ENCODE results near the gene PHF21A.

The PHF21A gene

DNA sequence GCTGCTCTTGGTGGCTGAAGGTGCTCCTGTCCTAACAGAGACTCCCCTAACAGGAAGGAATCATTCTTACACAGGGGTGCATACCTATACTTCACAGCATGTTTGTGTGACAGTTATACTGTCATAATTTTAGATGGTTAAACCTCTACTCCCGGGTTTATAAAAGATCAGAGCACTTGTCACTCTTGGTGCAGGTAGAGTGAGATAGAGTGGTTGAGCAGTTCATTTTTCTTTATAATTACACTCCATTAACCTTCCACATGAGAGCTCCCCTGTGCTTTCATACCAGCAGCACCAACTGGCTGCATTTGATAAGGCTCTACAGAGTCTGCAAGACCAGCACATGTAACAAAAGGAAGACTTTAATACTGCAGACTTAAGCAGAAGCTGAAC lies 125.9 kb downstream of the PHF21A start:
- Histone ChIP-seq H3K4me2 (ENCODE audit: low read length) (no peak overlapping the region), H3K79me2 (ENCODE audit: insufficient read depth, low read length) (no peaks in the 10 kb centered on the region)
- no peak for TF ChIP-seq EZH2 (IDR thresholded peaks at IDR 0.05; ENCODE audit: borderline replicate concordance, low read length)
- TF ChIP-seq, protein P1, sequence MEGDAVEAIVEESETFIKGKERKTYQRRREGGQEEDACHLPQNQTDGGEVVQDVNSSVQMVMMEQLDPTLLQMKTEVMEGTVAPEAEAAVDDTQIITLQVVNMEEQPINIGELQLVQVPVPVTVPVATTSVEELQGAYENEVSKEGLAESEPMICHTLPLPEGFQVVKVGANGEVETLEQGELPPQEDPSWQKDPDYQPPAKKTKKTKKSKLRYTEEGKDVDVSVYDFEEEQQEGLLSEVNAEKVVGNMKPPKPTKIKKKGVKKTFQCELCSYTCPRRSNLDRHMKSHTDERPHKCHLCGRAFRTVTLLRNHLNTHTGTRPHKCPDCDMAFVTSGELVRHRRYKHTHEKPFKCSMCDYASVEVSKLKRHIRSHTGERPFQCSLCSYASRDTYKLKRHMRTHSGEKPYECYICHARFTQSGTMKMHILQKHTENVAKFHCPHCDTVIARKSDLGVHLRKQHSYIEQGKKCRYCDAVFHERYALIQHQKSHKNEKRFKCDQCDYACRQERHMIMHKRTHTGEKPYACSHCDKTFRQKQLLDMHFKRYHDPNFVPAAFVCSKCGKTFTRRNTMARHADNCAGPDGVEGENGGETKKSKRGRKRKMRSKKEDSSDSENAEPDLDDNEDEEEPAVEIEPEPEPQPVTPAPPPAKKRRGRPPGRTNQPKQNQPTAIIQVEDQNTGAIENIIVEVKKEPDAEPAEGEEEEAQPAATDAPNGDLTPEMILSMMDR (IDR thresholded peaks at IDR 0.05; ENCODE audit: low read length) = no peak

DNA sequence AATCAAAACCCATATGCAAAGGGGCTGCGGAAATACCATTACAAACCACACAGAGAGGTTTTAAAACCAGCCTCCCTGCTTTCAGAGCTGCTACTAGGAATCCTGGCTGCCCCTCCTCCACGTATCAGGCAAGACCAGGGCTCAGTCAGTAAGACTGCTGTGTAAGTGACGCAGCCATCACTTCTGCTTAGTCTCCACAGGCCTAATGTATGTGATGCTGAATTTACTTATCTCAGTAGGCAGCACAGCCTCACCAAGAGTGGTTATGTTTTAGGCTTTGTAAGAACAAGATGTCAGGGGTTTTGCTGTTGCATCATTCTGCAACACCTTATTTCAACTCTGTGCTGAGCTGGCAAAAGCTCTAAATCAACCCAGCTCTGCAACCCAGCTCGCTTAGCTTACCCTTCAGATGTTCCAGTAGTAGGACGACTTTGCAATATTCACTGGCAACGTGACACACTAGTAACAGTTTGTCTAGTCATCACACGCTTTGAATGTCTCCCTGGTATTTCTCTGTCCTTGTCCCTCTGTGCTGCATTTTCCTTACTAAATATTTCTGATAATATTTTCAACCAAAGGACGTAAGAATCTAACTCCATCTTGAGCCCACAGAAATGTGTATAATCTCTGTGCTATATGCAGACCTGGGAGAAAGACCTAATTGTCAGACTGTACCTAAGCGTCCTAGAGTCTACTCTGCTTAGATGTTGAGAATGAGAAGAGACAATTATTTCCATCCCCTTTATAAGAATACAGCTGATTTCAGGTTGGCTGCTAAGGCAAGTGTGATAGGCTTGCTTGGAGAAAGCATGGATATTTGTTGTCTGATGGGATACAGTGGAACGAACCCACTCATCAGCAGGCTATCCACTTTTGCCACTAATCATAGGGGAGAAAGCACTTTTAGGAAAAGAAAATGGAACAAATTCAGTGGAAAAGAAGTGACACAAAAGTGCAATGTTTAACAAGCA lies 126.6 kb downstream of the PHF21A start:
- Histone ChIP-seq H4K20me1 (ENCODE audit: insufficient read depth, low read length) (no peaks in the 10 kb centered on the region), H3K4me2 (ENCODE audit: low read length) (no peak overlapping the region), H3K79me2 (ENCODE audit: insufficient read depth, low read length) (no peaks in the 10 kb centered on the region), H3K9me2 (ENCODE audit: low read depth, low read length) (no peaks in the 10 kb centered on the region), H2AFZ (ENCODE audit: low read length) (no peak overlapping the region), H3K4me1 (ENCODE audit: insufficient read depth, low read length, severe bottlenecking) (no peaks in the 10 kb centered on the region), H3K9ac (ENCODE audit: low read length) (no peak overlapping the region), H3K27me3 (ENCODE audit: insufficient read depth, low read length) (no peaks in the 10 kb centered on the region), H3F3A (ENCODE audit: insufficient read depth, low read length) (no peaks in the 10 kb centered on the region), H3K9me3 (ENCODE audit: low read length) (no peaks in the 10 kb centered on the region), H3K4me3 (ENCODE audit: low read depth, low read length, poor library complexity, severe bottlenecking) (no peak overlapping the region), H3K27ac (ENCODE audit: low read depth, low read length, poor library complexity, severe bottlenecking) (no peak overlapping the region), H3K36me3 (ENCODE audit: insufficient read depth, low read length) (no peaks in the 10 kb centered on the region)
- TF ChIP-seq EZH2 (IDR thresholded peaks at IDR 0.05; ENCODE audit: borderline replicate concordance, low read length) = no peak
- TF ChIP-seq, protein P1 (IDR thresholded peaks at IDR 0.05; ENCODE audit: low read length) = no peak

More for the DNA sequence above, 125.9 kb downstream of the PHF21A start:
- Histone ChIP-seq H3K27ac (ENCODE audit: low read depth, low read length, poor library complexity, severe bottlenecking) (no peak overlapping the region), H3K4me3 (ENCODE audit: low read depth, low read length, poor library complexity, severe bottlenecking) (no peak overlapping the region), H3K27me3 (ENCODE audit: insufficient read depth, low read length) (no peaks in the 10 kb centered on the region), H4K20me1 (ENCODE audit: insufficient read depth, low read length) (no peaks in the 10 kb centered on the region), H3K9me2 (ENCODE audit: low read depth, low read length) (no peaks in the 10 kb centered on the region), H3K4me1 (ENCODE audit: insufficient read depth, low read length, severe bottlenecking) (no peaks in the 10 kb centered on the region), H3K36me3 (ENCODE audit: insufficient read depth, low read length) (no peaks in the 10 kb centered on the region), H3K9me3 (ENCODE audit: low read length) (no peaks in the 10 kb centered on the region), H2AFZ (ENCODE audit: low read length) (no peak overlapping the region), H3K9ac (ENCODE audit: low read length) (no peak overlapping the region), H3F3A (ENCODE audit: insufficient read depth, low read length) (no peaks in the 10 kb centered on the region)

DNA sequence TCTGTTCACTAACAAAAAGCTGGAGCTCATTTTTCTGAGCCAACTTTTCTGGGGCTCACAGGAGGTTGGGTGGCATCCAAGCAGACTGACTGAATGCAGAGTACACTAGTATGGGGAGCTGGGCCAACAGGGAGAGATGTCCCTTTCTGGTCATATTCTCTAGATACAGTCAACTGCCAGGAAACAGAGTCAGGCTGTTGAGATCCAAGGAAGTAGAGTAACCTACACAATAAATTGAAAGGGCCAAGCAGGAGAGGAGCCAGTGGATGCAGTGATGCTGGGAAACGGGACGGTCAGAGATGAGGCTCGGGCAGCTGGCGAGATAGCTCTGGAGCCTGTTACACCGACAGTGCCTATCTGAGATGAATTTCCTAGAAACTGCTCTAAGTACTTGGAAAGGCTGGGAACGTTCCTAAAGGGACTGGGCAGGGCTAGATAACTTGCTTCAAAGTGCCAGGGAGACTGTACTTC lies 127.7 kb downstream of the PHF21A start:
- Histone ChIP-seq H3K27me3 (ENCODE audit: insufficient read depth, low read length) (no peaks in the 10 kb centered on the region), H4K20me1 (ENCODE audit: insufficient read depth, low read length) (no peaks in the 10 kb centered on the region), H3K27ac (ENCODE audit: low read depth, low read length, poor library complexity, severe bottlenecking) (no peak overlapping the region), H3K36me3 (ENCODE audit: insufficient read depth, low read length) (no peaks in the 10 kb centered on the region), H3K4me1 (ENCODE audit: insufficient read depth, low read length, severe bottlenecking) (no peaks in the 10 kb centered on the region), H3K4me3 (ENCODE audit: low read depth, low read length, poor library complexity, severe bottlenecking) (no peak overlapping the region), H3K9me3 (ENCODE audit: low read length) (no peaks in the 10 kb centered on the region), H3K9me2 (ENCODE audit: low read depth, low read length) (no peaks in the 10 kb centered on the region), H2AFZ (ENCODE audit: low read length) (no peak overlapping the region), H3K4me2 (ENCODE audit: low read length) (no peak overlapping the region), H3K9ac (ENCODE audit: low read length) (no peak overlapping the region), H3K79me2 (ENCODE audit: insufficient read depth, low read length) (no peaks in the 10 kb centered on the region), H3F3A (ENCODE audit: insufficient read depth, low read length) (no peaks in the 10 kb centered on the region)
- TF ChIP-seq EZH2 (IDR thresholded peaks at IDR 0.05; ENCODE audit: borderline replicate concordance, low read length) = no peak
- TF ChIP-seq, protein P1 (IDR thresholded peaks at IDR 0.05; ENCODE audit: low read length) = no peak

Measured in OCI-LY1 (cell line).